NCI-H748 (cell line): ENCODE measurements around the gene ITPR1.
A peak's percentile ranks its signal among the peaks of the same experiment; 100 is the strongest.

Experiments
- DNase-seq: peaks from one replicate; lab custom pipeline; 2025; ENCODE audit not compliant: unreplicated experiment; lab: John Stamatoyannopoulos, UW

ITPR1 gene

GRCh38 chr3:4633078-4634004, 140.2 kb downstream of the ITPR1 start:
- DNase-seq = peak; percentile 29

DNA sequence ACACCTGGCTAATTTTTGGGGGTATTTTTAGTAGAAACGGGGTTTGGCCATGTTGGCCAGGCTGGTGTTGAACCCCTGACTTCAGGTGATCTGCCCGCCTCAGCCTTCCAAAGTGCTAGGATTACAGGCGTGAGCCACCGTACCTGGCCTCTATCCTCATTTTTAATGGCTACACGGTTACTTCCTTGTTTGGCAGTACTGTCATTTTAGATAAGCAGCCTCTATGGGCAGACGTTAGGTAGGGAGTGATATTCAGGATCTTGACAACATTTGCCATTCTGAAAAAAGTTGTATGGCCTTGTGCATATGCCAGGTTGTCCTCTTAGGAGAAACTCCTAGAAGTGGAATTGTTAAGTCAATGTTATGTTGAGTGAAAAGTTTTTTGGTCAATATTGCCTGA, 141.7 kb downstream of the ITPR1 start:
- DNase-seq = no peak

DNA sequence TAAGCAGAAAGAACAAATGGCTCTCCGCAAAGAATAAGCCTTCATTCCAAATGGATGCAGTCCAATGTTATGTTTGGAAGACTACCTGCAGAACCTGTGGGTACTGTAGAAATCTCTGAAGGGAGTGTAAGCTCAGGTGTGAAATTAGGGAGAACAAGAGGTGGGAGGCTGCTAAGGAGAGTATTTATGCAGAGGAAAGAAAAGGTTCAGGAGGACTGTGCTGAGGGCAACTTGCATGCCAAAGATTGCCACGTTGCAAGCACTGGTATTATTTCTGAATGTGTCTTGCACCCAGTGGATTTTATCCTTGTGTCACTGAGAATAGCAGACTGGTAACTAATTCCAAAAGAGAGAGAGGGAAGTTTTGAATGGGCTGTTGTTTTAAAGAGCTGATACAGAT, 144.1 kb downstream of the ITPR1 start:
- DNase-seq = no peak

- DNase-seq = no peak
Observed at GRCh38 chr3:4641863-4642563, 148.9 kb downstream of the ITPR1 start.

GRCh38 chr3:4642611-4643010, 149.5 kb downstream of the ITPR1 start:
- no peak for DNase-seq

DNA sequence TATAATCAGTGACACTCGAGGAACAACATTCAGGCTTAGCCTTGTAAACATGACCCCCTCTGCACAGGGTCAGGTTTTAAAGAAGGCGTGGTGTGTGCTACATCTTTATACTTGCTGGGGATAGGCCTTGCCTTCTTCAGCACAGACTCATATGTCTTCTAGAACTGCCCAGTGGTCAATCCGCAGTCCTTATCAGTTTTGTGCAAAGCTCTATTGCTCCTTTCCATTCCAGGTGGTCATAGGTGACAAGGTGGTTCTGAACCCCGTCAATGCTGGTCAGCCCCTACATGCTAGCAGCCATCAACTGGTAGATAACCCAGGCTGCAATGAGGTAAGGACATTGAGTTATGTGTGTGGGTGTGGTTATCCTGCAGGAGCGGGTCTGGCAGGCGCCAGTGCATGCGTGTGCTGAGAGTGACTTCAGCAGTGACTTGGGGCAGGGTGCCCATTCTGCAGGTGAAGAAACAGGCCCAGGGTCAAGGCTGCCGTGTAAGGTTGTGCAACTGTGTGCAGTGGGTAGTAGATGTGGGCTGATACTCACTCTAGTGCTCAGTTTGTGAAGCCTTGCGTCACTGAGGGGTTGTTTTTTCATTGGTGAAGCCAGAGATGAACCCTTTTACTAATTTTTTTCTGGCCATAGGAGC, 150.9 kb downstream of the ITPR1 start:
- no peak for DNase-seq

GRCh38 chr3:4644951-4645350, 151.8 kb downstream of the ITPR1 start:
- DNase-seq = no peak

DNA sequence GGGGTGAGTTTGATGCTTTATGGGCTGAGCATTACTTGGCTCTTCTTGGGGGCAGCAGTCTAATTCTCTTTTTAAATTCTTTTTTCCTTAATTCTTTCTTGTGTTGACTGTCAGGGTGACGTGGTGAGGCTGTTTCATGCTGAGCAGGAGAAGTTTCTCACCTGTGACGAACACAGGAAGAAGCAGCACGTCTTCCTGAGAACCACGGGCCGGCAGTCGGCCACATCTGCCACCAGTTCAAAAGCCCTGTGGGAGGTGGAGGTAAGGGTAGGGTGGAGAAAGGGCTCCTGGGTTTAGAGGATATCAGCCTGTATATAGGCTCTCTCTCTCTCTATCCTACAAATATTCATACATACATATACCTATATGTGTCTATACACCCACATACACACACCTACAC, 152.3 kb downstream of the ITPR1 start:
- DNase-seq = no peak

GRCh38 chr3:4647411-4647810, 154.3 kb downstream of the ITPR1 start:
- no peak for DNase-seq

- DNase-seq = no peak
Observed at GRCh38 chr3:4655145-4656045, 162.2 kb downstream of the ITPR1 start.

- peak; percentile 64 for DNase-seq
Observed at GRCh38 chr3:4656059-4656458, 162.9 kb downstream of the ITPR1 start.

GRCh38 chr3:4656626-4657328, 163.6 kb downstream of the ITPR1 start:
- no peak for DNase-seq

DNA sequence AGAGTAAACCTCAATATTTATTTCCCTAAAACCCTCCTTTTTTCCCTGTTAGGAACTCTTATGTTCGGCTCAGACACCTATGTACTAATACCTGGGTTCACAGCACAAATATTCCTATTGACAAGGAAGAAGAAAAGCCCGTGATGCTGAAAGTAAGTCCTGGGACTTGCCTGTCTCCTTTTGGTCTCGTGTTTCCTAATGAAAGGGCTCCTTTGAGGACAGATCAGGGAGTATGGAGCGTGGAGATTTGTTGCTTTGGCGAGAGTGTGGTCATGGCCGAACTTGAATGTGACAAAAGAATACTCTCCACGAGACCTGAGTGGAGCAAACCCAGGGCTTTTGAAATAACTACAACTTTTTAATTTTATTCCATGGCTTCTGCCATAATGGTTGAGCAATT, 167.8 kb downstream of the ITPR1 start:
- no peak for DNase-seq

DNA sequence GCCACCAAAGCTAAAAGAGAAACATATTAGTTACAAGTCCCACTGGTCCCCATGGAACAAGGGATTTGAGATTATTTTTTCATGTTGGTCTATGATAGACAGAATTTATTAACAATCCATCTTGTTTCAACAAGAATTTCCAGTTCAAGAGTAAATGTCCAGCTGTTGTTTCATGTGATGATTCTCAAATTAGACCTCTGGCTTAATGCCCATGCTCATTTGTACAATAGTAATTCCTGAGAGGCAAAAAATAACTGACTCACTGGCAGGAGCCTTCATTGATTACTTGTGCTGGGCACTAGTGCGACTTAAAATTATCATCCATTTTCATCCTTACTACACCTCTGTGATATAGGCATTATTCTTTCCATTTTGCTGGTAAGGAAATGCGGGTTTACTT, 171.3 kb downstream of the ITPR1 start:
- no peak for DNase-seq

DNA sequence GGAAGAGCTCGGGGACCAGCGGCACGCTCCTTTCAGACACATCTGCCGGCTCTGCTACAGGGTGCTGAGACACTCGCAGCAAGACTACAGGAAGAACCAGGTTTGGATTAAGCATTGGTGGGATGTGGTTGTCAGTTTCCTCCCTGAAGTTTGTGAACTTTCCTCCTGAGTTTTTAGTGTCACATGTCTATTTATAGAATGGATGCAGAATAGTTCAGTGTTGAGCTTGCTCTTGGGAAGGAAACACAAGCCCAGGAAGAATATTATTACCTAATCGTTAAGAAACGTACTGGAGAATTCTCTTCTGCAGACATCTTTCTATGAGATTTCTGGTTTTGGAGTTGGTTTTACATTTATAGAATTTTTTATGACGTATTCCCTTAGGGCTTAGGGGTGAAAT, 172.0 kb downstream of the ITPR1 start:
- DNase-seq = no peak

DNA sequence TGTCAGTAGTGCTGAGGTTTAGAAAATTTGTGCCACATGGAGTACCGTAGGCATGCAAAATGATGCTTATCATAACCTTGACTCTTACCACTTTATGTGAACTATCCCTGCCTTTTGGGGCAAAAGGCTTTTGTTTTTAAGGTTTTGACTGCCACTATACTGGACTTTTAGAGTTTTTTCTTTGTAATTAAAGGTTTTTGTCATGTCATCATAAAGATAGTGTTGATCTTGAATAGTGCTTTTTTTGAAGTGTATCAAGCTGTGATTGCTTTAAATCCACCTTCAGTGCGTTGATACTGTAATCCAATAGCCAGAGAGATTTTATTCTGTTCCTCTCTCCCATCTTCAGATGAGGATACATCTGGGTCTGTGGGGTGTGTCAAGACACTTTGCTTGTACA, 172.9 kb downstream of the ITPR1 start:
- DNase-seq = no peak

DNA sequence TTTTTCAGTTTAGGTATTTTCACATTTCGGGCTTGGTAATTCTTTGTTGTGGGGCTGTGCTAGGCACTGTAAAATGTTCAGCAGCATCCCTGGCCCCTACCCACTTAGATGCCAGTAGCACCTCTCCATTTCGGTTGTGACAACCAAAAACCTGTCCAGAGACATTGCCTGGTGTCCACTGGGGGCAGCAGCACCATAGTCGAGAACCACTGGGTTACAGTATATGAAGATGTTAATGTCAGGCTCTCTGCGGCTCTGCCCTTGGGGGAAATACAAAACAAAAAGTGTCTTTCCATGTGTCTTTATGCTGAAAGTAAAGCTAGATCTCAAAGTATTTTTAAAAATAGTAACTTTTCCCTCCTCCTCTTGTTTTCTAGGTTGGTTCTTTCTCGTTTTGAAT, 177.2 kb downstream of the ITPR1 start:
- DNase-seq = peak; percentile 22

GRCh38 chr3:4672725-4673275, 179.7 kb downstream of the ITPR1 start:
- DNase-seq = no peak

- no peak for DNase-seq
Observed at GRCh38 chr3:4674216-4674615, 181.1 kb downstream of the ITPR1 start.

GRCh38 chr3:4675704-4676103, 182.6 kb downstream of the ITPR1 start:
- no peak for DNase-seq
